NAMALWA (cell line): ENCODE results near the gene KXD1.
"Not testable (repeated sequence)": the region's sequence is repeated elsewhere in the genome, so short reads cannot be mapped to it uniquely, and the experiment has no call there.

Experiments used
- DNase-seq: peaks from one replicate; pipeline ENCODE4 v3.0.0-alpha.2; 2015; ENCODE audit warnings: low spot score

KXD1 gene

DNA sequence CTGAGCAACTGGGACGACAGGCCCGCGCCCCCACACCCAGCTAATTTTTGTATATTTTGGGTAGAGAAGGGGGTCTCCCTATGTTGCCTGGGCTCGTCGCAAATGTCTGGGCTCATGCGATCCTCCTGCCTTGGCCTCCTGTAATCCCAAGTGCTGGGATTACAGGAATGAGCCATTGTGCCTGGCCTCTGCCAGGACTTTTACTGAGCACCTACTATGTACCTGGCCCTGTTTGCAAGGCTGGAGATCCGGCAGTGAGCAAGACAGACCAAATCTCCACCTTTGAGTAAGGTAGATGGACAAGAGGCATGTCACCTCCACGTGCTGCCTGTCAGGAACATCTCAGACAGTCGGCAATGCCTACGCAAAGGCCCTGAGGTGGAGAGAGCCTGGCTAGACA lies 21.2 kb upstream of the KXD1 start:
- DNase-seq: no peak

DNA sequence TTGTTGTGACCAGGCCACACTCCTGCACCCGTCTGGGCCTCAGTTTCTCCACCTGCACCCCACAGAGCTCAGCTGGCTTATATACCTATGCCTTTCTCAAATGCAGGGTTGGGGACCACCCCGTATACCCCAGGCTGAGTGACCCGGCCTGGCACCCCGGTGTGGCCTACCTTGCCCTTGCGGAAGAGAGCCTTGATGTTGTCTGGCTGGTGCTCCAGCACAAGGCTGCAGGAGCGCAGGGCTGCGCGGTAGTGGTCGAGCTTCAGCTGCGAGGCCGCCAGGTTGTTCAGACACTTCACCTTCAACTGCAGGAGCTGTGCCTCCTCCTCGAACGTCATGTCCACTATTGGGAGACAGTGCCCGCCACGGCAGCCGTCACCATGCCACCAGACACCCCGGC lies 20.2 kb upstream of the KXD1 start:
- no peak for DNase-seq

GRCh38 chr19:18538115-18538514 lies 19.6 kb upstream of the KXD1 start:
- no peak for DNase-seq

GRCh38 chr19:18539372-18539771 lies 18.3 kb upstream of the KXD1 start:
- no peak for DNase-seq

GRCh38 chr19:18540200-18540599 lies 17.5 kb upstream of the KXD1 start:
- DNase-seq: not testable (repeated sequence)

- DNase-seq: no peak
Observed at GRCh38 chr19:18541258-18541991, 16.2 kb upstream of the KXD1 start.

GRCh38 chr19:18541992-18542940 lies 15.4 kb upstream of the KXD1 start:
- DNase-seq: peak; percentile 31

DNA sequence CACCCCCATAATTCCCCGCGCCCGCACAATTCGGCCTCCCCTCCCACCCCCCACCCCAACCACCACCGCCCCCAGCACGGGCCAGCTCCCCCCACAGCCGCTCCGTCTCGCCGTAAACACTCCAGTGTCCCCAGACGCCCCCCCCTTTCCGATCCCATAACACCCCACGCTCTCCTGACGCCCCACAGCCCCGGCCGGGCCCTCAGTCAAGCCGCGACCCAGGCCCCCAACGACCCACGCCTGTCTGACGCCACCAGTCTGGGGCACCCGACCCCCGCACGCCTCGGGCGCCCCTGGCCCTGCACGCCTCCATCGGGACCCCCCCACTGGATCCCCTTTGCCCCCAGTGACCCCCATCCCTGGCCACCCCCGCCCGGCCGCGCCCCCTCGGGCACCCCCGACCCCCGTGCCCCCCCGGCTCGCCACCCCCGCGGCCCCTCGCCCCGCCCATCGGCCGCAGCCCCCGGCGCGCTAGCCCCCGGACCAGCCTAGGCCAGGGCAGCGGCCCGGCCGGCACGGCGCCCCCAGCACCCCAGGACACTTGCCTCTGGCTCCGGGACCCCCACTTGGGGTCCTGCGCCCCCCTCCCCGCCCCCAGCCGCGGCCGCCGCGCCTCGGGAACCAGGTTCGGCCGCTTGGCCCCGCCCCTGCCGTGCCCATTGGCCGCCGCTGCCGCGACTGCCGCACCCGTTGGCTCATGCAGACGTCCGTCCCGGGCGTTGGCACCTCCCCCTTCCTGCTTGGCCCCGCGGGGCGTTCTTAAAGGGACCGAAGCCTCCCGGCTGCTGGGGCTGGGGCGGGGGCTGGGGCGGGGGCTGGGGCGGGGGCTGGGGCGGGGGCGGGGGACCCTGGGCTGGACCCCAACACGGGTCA lies 14.5 kb upstream of the KXD1 start, which contains the start of gene FKBP8:
Gene FKBP8 (minus strand): TSS at position 633 of the 873 bp plus-strand sequence. CDS start 1,603 bp downstream, outside the sequence.
- DNase-seq: peak; percentile 91

GRCh38 chr19:18543814-18544475 lies 13.7 kb upstream of the KXD1 start:
- DNase-seq: peak; percentile 92

DNA sequence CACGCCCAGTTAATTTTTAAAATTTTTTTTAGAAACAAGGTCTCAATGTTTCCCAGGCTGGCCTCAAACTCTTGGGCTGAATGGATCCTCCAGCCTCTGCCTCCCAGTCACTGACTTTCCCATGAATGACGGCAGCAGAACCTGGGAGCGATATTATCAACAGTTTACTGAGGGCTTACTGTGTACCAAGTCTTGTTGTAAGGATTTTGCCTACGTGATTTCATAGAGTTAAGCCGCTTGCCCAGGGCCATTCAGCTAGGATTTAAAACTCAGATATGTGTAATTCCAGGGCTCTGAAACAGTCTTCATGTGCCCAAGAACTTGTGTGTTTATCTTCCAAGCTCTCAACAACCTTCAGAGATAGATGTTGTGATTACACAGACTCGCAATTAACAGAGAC lies 6.0 kb upstream of the KXD1 start:
- DNase-seq: no peak

- DNase-seq: no peak
Observed at GRCh38 chr19:18558202-18558555, 509 bp downstream of the KXD1 start.

DNA sequence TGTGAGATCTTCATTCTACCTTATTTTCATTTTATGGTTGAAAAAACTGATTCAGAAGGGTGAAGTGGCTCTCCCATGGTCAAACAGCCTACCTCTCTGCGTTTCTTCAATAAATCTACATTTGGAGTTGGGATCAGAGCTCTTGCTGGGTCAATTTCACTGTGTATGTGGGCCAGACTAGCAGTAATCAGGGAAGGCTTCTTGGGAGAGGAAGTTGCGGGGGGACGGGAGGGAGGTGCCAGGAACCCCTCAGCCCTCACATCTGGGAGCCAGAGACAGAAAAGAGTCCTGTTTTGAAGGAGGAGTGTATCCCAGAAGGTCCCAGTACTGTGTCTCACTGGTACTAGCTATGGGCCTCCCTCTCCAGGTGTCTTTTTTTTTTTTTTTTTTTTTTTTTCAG lies 934 bp downstream of the KXD1 start:
- no peak for DNase-seq

DNA sequence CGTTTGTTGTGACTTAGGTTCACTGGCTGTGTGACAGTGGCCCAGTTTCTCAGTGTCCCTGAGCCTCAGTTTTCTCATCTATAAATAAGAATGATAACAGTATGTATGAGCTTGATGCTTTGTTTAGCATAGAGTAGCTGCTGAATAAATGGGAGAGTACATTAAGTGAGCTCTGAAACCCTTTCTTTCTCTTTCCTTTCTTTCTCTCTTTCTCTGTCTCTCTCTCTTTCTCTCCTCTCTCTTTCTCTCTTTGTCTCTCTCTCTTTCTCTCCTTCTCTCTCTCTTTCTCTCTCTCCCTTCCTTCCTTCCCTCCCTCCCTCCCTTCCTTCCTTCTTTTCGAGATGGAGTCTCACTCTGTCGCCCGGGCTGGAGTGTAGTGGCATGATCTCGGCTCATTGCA lies 2.0 kb downstream of the KXD1 start:
- no peak for DNase-seq

GRCh38 chr19:18562086-18562485 lies 4.4 kb downstream of the KXD1 start:
- DNase-seq: no peak

DNA sequence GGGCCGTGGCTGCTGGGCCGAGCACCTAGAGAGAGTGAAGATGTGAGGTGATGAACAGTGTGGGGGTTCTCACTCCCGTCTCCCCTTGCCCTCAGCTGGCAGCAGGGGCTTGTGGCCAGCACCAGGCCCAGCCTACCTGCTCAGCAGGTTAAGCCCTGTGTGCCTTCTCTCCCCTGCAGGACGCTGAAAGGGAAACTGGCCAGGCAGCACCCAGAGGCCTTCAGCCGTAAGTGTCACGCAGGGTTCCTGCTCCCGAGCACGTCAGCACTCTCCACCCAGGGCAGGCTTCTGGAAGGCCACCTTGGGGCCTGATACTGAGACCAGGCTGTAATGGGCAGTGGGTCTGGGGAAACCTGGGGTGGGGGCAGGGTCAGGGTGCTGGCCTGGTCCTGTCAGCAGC lies 9.3 kb downstream of the KXD1 start:
- DNase-seq: no peak

GRCh38 chr19:18568367-18568766 lies 10.7 kb downstream of the KXD1 start:
- DNase-seq: no peak

DNA sequence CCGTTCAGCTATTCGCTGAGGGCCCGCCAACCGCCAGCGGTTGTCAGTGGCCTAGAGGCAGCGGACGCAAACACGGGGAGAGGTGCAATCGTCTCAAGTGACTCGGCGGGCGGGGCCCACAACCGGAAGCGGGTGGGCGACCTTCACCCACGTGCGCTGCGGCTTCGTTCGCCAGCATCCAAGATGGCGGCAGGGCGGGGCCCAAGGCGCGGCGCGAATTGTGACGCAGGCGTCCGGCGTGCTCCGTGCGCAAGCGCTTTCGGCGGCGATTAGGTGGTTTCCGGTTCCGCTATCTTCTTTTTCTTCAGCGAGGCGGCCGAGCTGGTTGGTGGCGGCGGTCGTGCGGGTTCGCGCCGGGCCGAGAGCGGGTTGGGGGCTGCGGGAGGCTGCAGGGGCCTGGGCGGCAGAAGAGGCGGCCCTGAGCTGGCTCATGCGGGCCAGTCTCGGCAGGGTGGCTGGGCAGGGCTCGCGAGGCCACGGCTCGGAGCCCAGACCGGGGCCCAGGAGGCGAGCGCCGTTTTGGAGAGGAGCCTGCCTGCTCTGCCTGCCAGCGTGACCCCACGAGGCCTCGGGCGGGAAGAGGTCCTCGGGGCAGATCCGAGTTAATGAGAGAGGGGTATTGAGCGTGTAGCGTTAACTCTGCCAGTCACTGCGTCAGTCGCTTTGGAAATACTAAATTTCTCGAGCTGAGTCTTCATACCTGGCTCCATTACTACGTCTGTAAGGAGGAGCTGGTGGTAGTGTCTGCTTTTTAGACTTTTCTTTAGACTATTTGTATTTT lies 14.1 kb downstream of the KXD1 start, which contains the start of gene UBA52:
Gene UBA52 (plus strand): TSS at position 294 of the 781 bp plus-strand sequence. CDS start 1,444 bp downstream, outside the sequence.
- peak; percentile 99 for DNase-seq

DNA sequence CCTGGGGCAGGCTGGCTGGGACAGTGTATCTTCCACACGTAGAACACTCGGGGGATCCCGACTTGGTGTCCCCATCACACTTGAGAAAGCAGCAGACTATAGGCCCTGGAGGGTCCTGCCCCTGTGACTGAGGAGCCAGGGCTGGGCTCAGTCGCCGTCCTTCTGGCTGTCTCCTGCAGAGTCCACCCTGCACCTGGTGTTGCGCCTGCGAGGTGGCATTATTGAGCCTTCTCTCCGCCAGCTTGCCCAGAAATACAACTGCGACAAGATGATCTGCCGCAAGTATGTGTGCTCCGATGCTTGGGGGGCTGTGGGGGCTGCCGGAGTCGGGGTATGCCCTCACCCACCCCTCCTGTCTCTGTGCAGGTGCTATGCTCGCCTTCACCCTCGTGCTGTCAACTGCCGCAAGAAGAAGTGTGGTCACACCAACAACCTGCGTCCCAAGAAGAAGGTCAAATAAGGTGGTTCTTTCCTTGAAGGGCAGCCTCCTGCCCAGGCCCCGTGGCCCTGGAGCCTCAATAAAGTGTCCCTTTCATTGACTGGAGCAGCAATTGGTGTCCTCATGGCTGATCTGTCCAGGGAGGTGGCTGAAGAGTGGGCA lies 17.1 kb downstream of the KXD1 start:
- no peak for DNase-seq

- no peak for DNase-seq
Observed at GRCh38 chr19:18576383-18576782, 18.7 kb downstream of the KXD1 start.

GRCh38 chr19:18577365-18577914 lies 19.8 kb downstream of the KXD1 start:
- no peak for DNase-seq
